Measurements from ENCODE around the gene BCKDHA.
"Not testable (repeated sequence)": the region's sequence is repeated elsewhere in the genome, so short reads cannot be mapped to it uniquely, and the experiment has no call there.

The BCKDHA gene

GRCh38 chr19:41377977-41378709 is 19.5 kb upstream of the BCKDHA start:
- H2BK5ac ChIP-seq (ENCODE audit: low read length): no peak overlapping the region
- H3K36me3 ChIP-seq (ENCODE audit: control insufficient read depth, insufficient read depth, low read length): no peaks in the 10 kb centered on the region
- H3K9ac ChIP-seq (ENCODE audit: low read length): no peak overlapping the region
- no peak overlapping the region for H2BK15ac ChIP-seq (replicated peaks; ENCODE audit: low read depth)
- no peak overlapping the region for H2AK5ac ChIP-seq (ENCODE audit: low read length)
- H3K4me3 ChIP-seq (ENCODE audit: low read length): no peak overlapping the region
- H4K5ac ChIP-seq (ENCODE audit: low read length): no peak overlapping the region
- DNase-seq: peak; percentile 80
- H3K18ac ChIP-seq (ENCODE audit: low read length): no peak overlapping the region
- no peak overlapping the region for H3K23ac ChIP-seq (ENCODE audit: low read length)
- no CpG with 5 or more reads among the region's 9 CpGs for WGBS (ENCODE audit: extremely low coverage, insufficient coverage, low lambda C conversion rate)
- H3K56ac ChIP-seq (ENCODE audit: low read length): no peak overlapping the region
- H3K4ac ChIP-seq (ENCODE audit: low read depth, low read length): no peak overlapping the region
- H3K79me1 ChIP-seq (ENCODE audit: low read length): peaks cover 2% of the 10 kb centered on the region
- H2BK120ac ChIP-seq (ENCODE audit: low read depth, low read length): no peak overlapping the region
- no peak overlapping the region for H4K8ac ChIP-seq (ENCODE audit: low read depth, low read length)
- H3K27ac ChIP-seq (ENCODE audit: low read depth, low read length): no peak overlapping the region
- H3K4me1 ChIP-seq (ENCODE audit: control insufficient read depth, low read depth, low read length): no peaks in the 10 kb centered on the region
- H3K79me2 ChIP-seq (ENCODE audit: control insufficient read depth, insufficient read depth, low read length): no peaks in the 10 kb centered on the region
- H3K4me2 ChIP-seq (ENCODE audit: low read length): no peak overlapping the region
- H3K27me3 ChIP-seq (ENCODE audit: insufficient read depth, low read length, poor library complexity): no peaks in the 10 kb centered on the region

GRCh38 chr19:41381536-41381935 is 16.1 kb upstream of the BCKDHA start:
- not testable (repeated sequence) for H3K18ac ChIP-seq (ENCODE audit: low read length); H4K5ac ChIP-seq (ENCODE audit: low read length); H3K4me2 ChIP-seq (ENCODE audit: low read length); H2AK5ac ChIP-seq (ENCODE audit: low read length); H3K79me2 ChIP-seq (ENCODE audit: control insufficient read depth, insufficient read depth, low read length); H2BK5ac ChIP-seq (ENCODE audit: low read length); H3K9ac ChIP-seq (ENCODE audit: low read length); H3K27me3 ChIP-seq (ENCODE audit: insufficient read depth, low read length, poor library complexity); H4K8ac ChIP-seq (ENCODE audit: low read depth, low read length); H3K27ac ChIP-seq (ENCODE audit: low read depth, low read length); H3K4me3 ChIP-seq (ENCODE audit: low read length); H3K36me3 ChIP-seq (ENCODE audit: control insufficient read depth, insufficient read depth, low read length); H3K4ac ChIP-seq (ENCODE audit: low read depth, low read length); H2BK15ac ChIP-seq (replicated peaks; ENCODE audit: low read depth); H3K79me1 ChIP-seq (ENCODE audit: low read length); H3K4me1 ChIP-seq (ENCODE audit: control insufficient read depth, low read depth, low read length); H3K23ac ChIP-seq (ENCODE audit: low read length); H2BK120ac ChIP-seq (ENCODE audit: low read depth, low read length); H3K56ac ChIP-seq (ENCODE audit: low read length); DNase-seq
- no CpG with 5 or more reads among the region's 8 CpGs for WGBS (ENCODE audit: extremely low coverage, insufficient coverage, low lambda C conversion rate)

- Histone ChIP-seq H3K27me3 (ENCODE audit: insufficient read depth, low read length, poor library complexity) (no peaks in the 10 kb centered on the region), H3K4me3 (ENCODE audit: low read length) (no peak overlapping the region), H3K9ac (ENCODE audit: low read length) (no peak overlapping the region), H3K4ac (ENCODE audit: low read depth, low read length) (no peak overlapping the region), H4K5ac (ENCODE audit: low read length) (no peak overlapping the region), H3K56ac (ENCODE audit: low read length) (no peak overlapping the region), H3K4me2 (ENCODE audit: low read length) (no peak overlapping the region), H3K4me1 (ENCODE audit: control insufficient read depth, low read depth, low read length) (no peaks in the 10 kb centered on the region), H4K8ac (ENCODE audit: low read depth, low read length) (no peak overlapping the region), H3K79me2 (ENCODE audit: control insufficient read depth, insufficient read depth, low read length) (no peaks in the 10 kb centered on the region), H2AK5ac (ENCODE audit: low read length) (no peak overlapping the region), H3K23ac (ENCODE audit: low read length) (no peak overlapping the region), H3K27ac (ENCODE audit: low read depth, low read length) (no peak overlapping the region), H3K79me1 (ENCODE audit: low read length) (no peaks in the 10 kb centered on the region), H3K36me3 (ENCODE audit: control insufficient read depth, insufficient read depth, low read length) (no peaks in the 10 kb centered on the region), H2BK120ac (ENCODE audit: low read depth, low read length) (no peak overlapping the region), H3K18ac (ENCODE audit: low read length) (no peak overlapping the region), H2BK5ac (ENCODE audit: low read length) (no peak overlapping the region), H2BK15ac (replicated peaks; ENCODE audit: low read depth) (no peak overlapping the region)
- no peak for DNase-seq
- no CpG with 5 or more reads among the region's 5 CpGs for WGBS (ENCODE audit: extremely low coverage, insufficient coverage, low lambda C conversion rate)
Measured at GRCh38 chr19:41384351-41384750, 13.3 kb upstream of the BCKDHA start.

- Histone ChIP-seq H2BK5ac (ENCODE audit: low read length) (no peak overlapping the region), H3K18ac (ENCODE audit: low read length) (no peak overlapping the region), H2BK120ac (ENCODE audit: low read depth, low read length) (no peak overlapping the region), H3K56ac (ENCODE audit: low read length) (no peak overlapping the region), H3K23ac (ENCODE audit: low read length) (no peak overlapping the region), H3K4me2 (ENCODE audit: low read length) (no peak overlapping the region), H3K36me3 (ENCODE audit: control insufficient read depth, insufficient read depth, low read length) (peaks cover under 1% of the 10 kb centered on the region), H3K79me1 (ENCODE audit: low read length) (no peaks in the 10 kb centered on the region), H3K27ac (ENCODE audit: low read depth, low read length) (no peak overlapping the region), H4K5ac (ENCODE audit: low read length) (no peak overlapping the region), H2BK15ac (replicated peaks; ENCODE audit: low read depth) (no peak overlapping the region), H3K4me3 (ENCODE audit: low read length) (no peak overlapping the region), H2AK5ac (ENCODE audit: low read length) (no peak overlapping the region), H3K27me3 (ENCODE audit: insufficient read depth, low read length, poor library complexity) (no peaks in the 10 kb centered on the region), H3K4ac (ENCODE audit: low read depth, low read length) (no peak overlapping the region), H3K4me1 (ENCODE audit: control insufficient read depth, low read depth, low read length) (no peaks in the 10 kb centered on the region), H3K9ac (ENCODE audit: low read length) (no peak overlapping the region), H4K8ac (ENCODE audit: low read depth, low read length) (no peak overlapping the region), H3K79me2 (ENCODE audit: control insufficient read depth, insufficient read depth, low read length) (no peaks in the 10 kb centered on the region)
- no CpG with 5 or more reads among the region's 13 CpGs for WGBS (ENCODE audit: extremely low coverage, insufficient coverage, low lambda C conversion rate)
- DNase-seq: no peak
Measured at GRCh38 chr19:41386442-41386841, 11.2 kb upstream of the BCKDHA start.

- no peak overlapping the region for H2BK15ac ChIP-seq (replicated peaks; ENCODE audit: low read depth)
- peaks cover 6% of the 10 kb centered on the region for H3K79me1 ChIP-seq (ENCODE audit: low read length)
- no CpG with 5 or more reads among the region's 11 CpGs for WGBS (ENCODE audit: extremely low coverage, insufficient coverage, low lambda C conversion rate)
- no peak overlapping the region for H3K18ac ChIP-seq (ENCODE audit: low read length)
- no peak overlapping the region for H4K5ac ChIP-seq (ENCODE audit: low read length)
- H3K4ac ChIP-seq (ENCODE audit: low read depth, low read length): no peak overlapping the region
- H3K56ac ChIP-seq (ENCODE audit: low read length): no peak overlapping the region
- peaks cover 9% of the 10 kb centered on the region for H3K79me2 ChIP-seq (ENCODE audit: control insufficient read depth, insufficient read depth, low read length)
- H3K23ac ChIP-seq (ENCODE audit: low read length): no peak overlapping the region
- no peaks in the 10 kb centered on the region for H3K4me1 ChIP-seq (ENCODE audit: control insufficient read depth, low read depth, low read length)
- H3K9ac ChIP-seq (ENCODE audit: low read length): no peak overlapping the region
- no peak overlapping the region for H3K4me3 ChIP-seq (ENCODE audit: low read length)
- H2BK120ac ChIP-seq (ENCODE audit: low read depth, low read length): no peak overlapping the region
- peaks cover 5% of the 10 kb centered on the region for H3K36me3 ChIP-seq (ENCODE audit: control insufficient read depth, insufficient read depth, low read length)
- H3K27me3 ChIP-seq (ENCODE audit: insufficient read depth, low read length, poor library complexity): no peaks in the 10 kb centered on the region
- DNase-seq: no peak
- no peak overlapping the region for H3K4me2 ChIP-seq (ENCODE audit: low read length)
- no peak overlapping the region for H2BK5ac ChIP-seq (ENCODE audit: low read length)
- H4K8ac ChIP-seq (ENCODE audit: low read depth, low read length): no peak overlapping the region
- no peak overlapping the region for H2AK5ac ChIP-seq (ENCODE audit: low read length)
- H3K27ac ChIP-seq (ENCODE audit: low read depth, low read length): no peak overlapping the region
Measured at GRCh38 chr19:41391618-41392017, 6.0 kb upstream of the BCKDHA start.

GRCh38 chr19:41392775-41393174 is 4.8 kb upstream of the BCKDHA start:
- no peak overlapping the region for H3K9ac ChIP-seq (ENCODE audit: low read length)

More at GRCh38 chr19:41392775-41393174, 4.8 kb upstream of the BCKDHA start:
- Histone ChIP-seq H3K79me2 (ENCODE audit: control insufficient read depth, insufficient read depth, low read length) (peaks cover 11% of the 10 kb centered on the region), H3K18ac (ENCODE audit: low read length) (no peak overlapping the region), H3K23ac (ENCODE audit: low read length) (no peak overlapping the region), H3K4ac (ENCODE audit: low read depth, low read length) (no peak overlapping the region), H4K5ac (ENCODE audit: low read length) (no peak overlapping the region), H3K27me3 (ENCODE audit: insufficient read depth, low read length, poor library complexity) (no peaks in the 10 kb centered on the region), H3K4me1 (ENCODE audit: control insufficient read depth, low read depth, low read length) (no peaks in the 10 kb centered on the region), H2BK15ac (replicated peaks; ENCODE audit: low read depth) (no peak overlapping the region), H3K56ac (ENCODE audit: low read length) (no peak overlapping the region), H4K8ac (ENCODE audit: low read depth, low read length) (no peak overlapping the region), H3K4me2 (ENCODE audit: low read length) (no peak overlapping the region), H2AK5ac (ENCODE audit: low read length) (no peak overlapping the region), H3K36me3 (ENCODE audit: control insufficient read depth, insufficient read depth, low read length) (peaks cover 5% of the 10 kb centered on the region), H2BK5ac (ENCODE audit: low read length) (no peak overlapping the region), H3K27ac (ENCODE audit: low read depth, low read length) (no peak overlapping the region), H3K4me3 (ENCODE audit: low read length) (no peak overlapping the region), H2BK120ac (ENCODE audit: low read depth, low read length) (no peak overlapping the region), H3K79me1 (ENCODE audit: low read length) (peaks cover 8% of the 10 kb centered on the region)
- DNase-seq: no peak
- no CpG with 5 or more reads among the region's 12 CpGs for WGBS (ENCODE audit: extremely low coverage, insufficient coverage, low lambda C conversion rate)

Data from mesendoderm (in vitro differentiated cells).